MCF 10A (cell line): ENCODE measurements around the gene PRRC2B. TPM values are rescaled to one million over a fixed set of nuclear protein-coding genes. Genes with fewer than 3 reads are reported as not detected.

Source experiments
- BruUV-seq: library from RNA; stranded (reverse); fragments of 400-500 nt; replicated peaks from 2 replicates; lab custom pipeline; 2021; lab: Mats Ljungman, UMichigan
- CTCF ChIA-PET: fragments of 300-600 bp; sonication (Branson Sonifier 250); formaldehyde crosslinking; extraction: SDS; loops from one replicate; lab custom pipeline; 2021; ENCODE audit warnings: antibody characterized with exemption, inconsistent platforms; lab: Yijun Ruan, JAX
- POLR2A ChIA-PET: fragments of 300-600, 350-650 bp; sonication (Branson Sonifier 250); formaldehyde crosslinking; extraction: SDS; loops from one replicate; lab custom pipeline; 2020; ENCODE audit warnings: antibody characterized with exemption, inconsistent platforms; lab: Yijun Ruan, JAX
- DNase-seq: peaks from one replicate; pipeline ENCODE4 v3.0.0-alpha.2; 2018; ENCODE audit not compliant: unreplicated experiment
- H3K27ac Mint-ChIP-seq: one replicate; pipeline ENCODE4 v1.8.0; 2022; ENCODE audit warnings: mild to moderate bottlenecking, low read depth, mixed read lengths; ENCODE audit not compliant: unreplicated experiment
- H3K27me3 Mint-ChIP-seq: one replicate; pipeline ENCODE4 v1.8.0; 2022; ENCODE audit warnings: mixed read lengths; ENCODE audit not compliant: insufficient read depth, unreplicated experiment
- H3K36me3 Mint-ChIP-seq: one replicate; pipeline ENCODE4 v1.8.0; 2022; ENCODE audit warnings: mild to moderate bottlenecking, moderate library complexity, mixed read lengths; ENCODE audit not compliant: insufficient read depth, unreplicated experiment
- H3K4me1 Mint-ChIP-seq: one replicate; pipeline ENCODE4 v1.8.0; 2022; ENCODE audit warnings: mixed read lengths; ENCODE audit not compliant: insufficient read depth, unreplicated experiment
- H3K4me3 Mint-ChIP-seq: one replicate; pipeline ENCODE4 v1.8.0; 2022; ENCODE audit warnings: mild to moderate bottlenecking, moderate library complexity, mixed read lengths; ENCODE audit not compliant: unreplicated experiment
- H3K9me3 Mint-ChIP-seq: one replicate; pipeline ENCODE4 v1.8.0; 2022; ENCODE audit warnings: mixed read lengths; ENCODE audit not compliant: unreplicated experiment
- CTCF ChIP-seq: fragments of 200-600 bp; IDR thresholded peaks from one replicate; pipeline ENCODE4 v1.8.0; 2022; ENCODE audit warnings: antibody characterized with exemption, mild to moderate bottlenecking; ENCODE audit not compliant: unreplicated experiment
- intact Hi-C: fragments of 100-400 bp; cut with micrococcal nuclease; formaldehyde crosslinking; loops from 2 replicates; pipeline ENCODE4 v1.14.1; 2022
- total RNA-seq: library from RNA; stranded (reverse); gene quantifications from 2 replicates; pipeline ENCODE4 v1.2.3, GENCODE V29; 2022

Gene PRRC2B
- total RNA-seq, 1 experiment from 2014 or later: 186 TPM

- Mint-ChIP-seq H3K27me3 (no peaks in the 10 kb centered on the region), H3K36me3 (no peaks in the 10 kb centered on the region), H3K4me1 (no peaks in the 10 kb centered on the region), H3K27ac (no peak overlapping the region), H3K9me3 (no peaks in the 10 kb centered on the region), H3K4me3 (no peak overlapping the region)
- ChIA-PET POLR2A (interaction anchor here (0.8 kb wide), 1 partner anchor 23 kb away, joined by 3 read pairs; no protein-coding TSS in a partner anchor), CTCF (interaction anchor here (0.5 to 0.9 kb wide), 2 partner anchors 14 to 30 kb away, joined by 3 to 4 read pairs; no protein-coding TSS in a partner anchor)
- intact Hi-C loops: no loop called here
- no peak for TF ChIP-seq CTCF
- BruUV-seq: no TSS peak
- no peak for DNase-seq
These were observed 35.3 kb upstream of the PRRC2B start for GRCh38 chr9:131358556-131358955.

- Mint-ChIP-seq H3K36me3 (no peaks in the 10 kb centered on the region), H3K4me3 (no peak overlapping the region), H3K27me3 (no peaks in the 10 kb centered on the region), H3K27ac (no peak overlapping the region), H3K4me1 (no peaks in the 10 kb centered on the region), H3K9me3 (no peaks in the 10 kb centered on the region)
- no peak for TF ChIP-seq CTCF
- DNase-seq: peak; percentile 24
- no TSS peak for BruUV-seq
- ChIA-PET POLR2A (interaction anchor here (0.6 to 2.1 kb wide), 5 partner anchors 11 to 41 kb away, joined by 3 to 9 read pairs (median 4); no protein-coding TSS in a partner anchor), CTCF (interaction anchor here (0.7 to 1.4 kb wide), 7 partner anchors 9 to 26 kb away, joined by 3 read pairs; no protein-coding TSS in a partner anchor)
- intact Hi-C loops: no loop called here
These were observed 32.6 kb upstream of the PRRC2B start for GRCh38 chr9:131361202-131361833.

GRCh38 chr9:131365546-131365945 lies 28.3 kb upstream of the PRRC2B start:
- Mint-ChIP-seq H3K4me1 (peaks cover 7% of the 10 kb centered on the region), H3K27me3 (no peaks in the 10 kb centered on the region), H3K4me3 (no peak overlapping the region), H3K9me3 (no peaks in the 10 kb centered on the region), H3K36me3 (no peaks in the 10 kb centered on the region), H3K27ac (no peak overlapping the region)
- TF ChIP-seq CTCF: no peak
- ChIA-PET CTCF (no interaction called here), POLR2A (interaction anchor here (0.9 kb wide), 1 partner anchor 27 kb away, joined by 3 read pairs; no protein-coding TSS in a partner anchor)
- BruUV-seq: no TSS peak
- intact Hi-C loops: no loop called here
- DNase-seq: no peak

- no peak for TF ChIP-seq CTCF
- Mint-ChIP-seq H3K27ac (peak overlapping the region; percentile 43), H3K4me3 (no peak overlapping the region), H3K27me3 (no peaks in the 10 kb centered on the region), H3K36me3 (no peaks in the 10 kb centered on the region), H3K9me3 (no peaks in the 10 kb centered on the region), H3K4me1 (peaks cover 7% of the 10 kb centered on the region)
- ChIA-PET POLR2A (interaction anchor here (0.8 to 1.4 kb wide), 4 partner anchors 18 to 53 kb away, joined by 3 to 8 read pairs (median 4); no protein-coding TSS in a partner anchor), CTCF (interaction anchor here (0.6 to 1.3 kb wide), 10 partner anchors 40 to 727 kb away, joined by 3 to 7 read pairs (median 3); no protein-coding TSS in a partner anchor)
- no TSS peak for BruUV-seq
- DNase-seq: peak; percentile 70
- intact Hi-C loops: no loop called here
These were observed 27.0 kb upstream of the PRRC2B start for GRCh38 chr9:131366761-131367401.
